CD14-positive monocyte (primary cell): ENCODE measurements around the gene TTC19. TPM values are rescaled to one million over a fixed set of nuclear protein-coding genes. Genes with fewer than 3 reads are reported as not detected.
A peak's percentile ranks its signal among the peaks of the same experiment; 100 is the strongest.

ENCODE experiments used
- DNase-seq, 3 donors: peaks; one replicate each; pipeline ENCODE4 v3.0.0-alpha.2; 2011 to 2022
- H2AFZ ChIP-seq: 2 replicates; pipeline ENCODE4 v1.6.0; 2012; ENCODE audit warnings: mild to moderate bottlenecking, low read depth, low read length, inconsistent platforms; ENCODE audit not compliant: insufficient read depth, poor library complexity, severe bottlenecking
- H3K27ac ChIP-seq, 2 donors: 1 replicate in 1 of 2; 2 replicates in 1 of 2; pipeline ENCODE4 v1.5.1; 2012 to 2013; ENCODE audit warnings: low read length in 2 of 2, control low read depth in 1 of 2, inconsistent platforms in 1 of 2, low read depth in 1 of 2, mild to moderate bottlenecking in 1 of 2
- H3K27me3 ChIP-seq, 2 donors: one replicate each; pipeline versions ENCODE4 v1.6.0 to v1.6.1; 2011 to 2013; ENCODE audit warnings: low read length in 2 of 2; ENCODE audit not compliant: control insufficient read depth in 2 of 2, insufficient read depth in 2 of 2
- H3K36me3 ChIP-seq, 2 donors: replicated peaks in 1 of 2; 1 replicate in 1 of 2; 2 replicates in 1 of 2; pipeline versions ENCODE4 v1.5.1 to v1.6.1; 2012 to 2013; ENCODE audit warnings: low read length in 2 of 2, control low read depth in 1 of 2, inconsistent platforms in 1 of 2, mild to moderate bottlenecking in 1 of 2; ENCODE audit not compliant: insufficient read depth in 2 of 2, control insufficient read depth in 1 of 2
- H3K4me1 ChIP-seq, 2 donors: 1 replicate in 1 of 2; 2 replicates in 1 of 2; pipeline versions ENCODE4 v1.5.1 to v1.6.1; 2012 to 2013; ENCODE audit warnings: low read length in 2 of 2, control low read depth in 1 of 2, inconsistent platforms in 1 of 2, mild to moderate bottlenecking in 1 of 2, moderate library complexity in 1 of 2; ENCODE audit not compliant: insufficient read depth in 2 of 2, control insufficient read depth in 1 of 2
- H3K4me2 ChIP-seq: replicated peaks from 2 replicates; pipeline ENCODE3; 2012; ENCODE audit warnings: low read length, moderate library complexity, mild to moderate bottlenecking; ENCODE audit not compliant: poor library complexity, severe bottlenecking; ENCODE audit errors: extremely low read depth
- H3K4me3 ChIP-seq, 3 experiments: fragments of 200-600 bp in 1 of 3; sonication (generic) in 1 of 3; replicated peaks in 1 of 3; 1 replicate in 2 of 3; 2 replicates in 1 of 3; pipeline ENCODE4 v1.5.1; 2011 to 2013; ENCODE audit warnings: low read length in 3 of 3, mild to moderate bottlenecking in 3 of 3, control low read depth in 2 of 3, low read depth in 2 of 3, inconsistent platforms in 1 of 3, moderate library complexity in 1 of 3
- H3K79me2 ChIP-seq: 2 replicates; pipeline ENCODE4 v1.6.0; 2012; ENCODE audit warnings: mild to moderate bottlenecking, control low read depth, inconsistent platforms, low read length, moderate library complexity; ENCODE audit not compliant: insufficient read depth
- H3K9ac ChIP-seq: 2 replicates; pipeline ENCODE4 v1.6.0; 2017; ENCODE audit warnings: low read length, mild to moderate bottlenecking; ENCODE audit not compliant: insufficient read depth, poor library complexity, severe bottlenecking
- H3K9me3 ChIP-seq, 2 donors: replicated peaks in 1 of 2; 1 replicate in 1 of 2; 2 replicates in 1 of 2; pipeline versions ENCODE4 v1.5.1 to v1.6.1; 2012 to 2013; ENCODE audit warnings: low read length in 2 of 2, control low read depth in 1 of 2; ENCODE audit not compliant: control insufficient read depth in 1 of 2, insufficient read depth in 1 of 2
- H4K20me1 ChIP-seq: 2 replicates; pipeline ENCODE4 v1.6.0; 2012; ENCODE audit warnings: mild to moderate bottlenecking, low read length, control low read depth, moderate library complexity; ENCODE audit not compliant: insufficient read depth
- H3K27ac Mint-ChIP-seq, 7 donors: one replicate each; pipeline ENCODE4 v1.8.0; 2020; ENCODE audit warnings: mild to moderate bottlenecking in 7 of 7, mixed read lengths in 7 of 7, moderate library complexity in 6 of 7, inconsistent platforms in 2 of 7
- H3K27me3 Mint-ChIP-seq, 3 donors: one replicate each; pipeline ENCODE4 v1.8.0; 2021 to 2022; ENCODE audit warnings: low read depth in 3 of 3, mild to moderate bottlenecking in 3 of 3, mixed read lengths in 3 of 3, moderate library complexity in 3 of 3, inconsistent platforms in 1 of 3
- H3K36me3 Mint-ChIP-seq, 2 donors: one replicate each; pipeline ENCODE4 v1.8.0; 2020; ENCODE audit warnings: mixed read lengths in 2 of 2, inconsistent platforms in 1 of 2, mild to moderate bottlenecking in 1 of 2
- H3K4me1 Mint-ChIP-seq: one replicate; pipeline ENCODE4 v1.8.0; 2020; ENCODE audit warnings: mild to moderate bottlenecking, mixed read lengths
- H3K4me3 Mint-ChIP-seq, 2 donors: one replicate each; pipeline ENCODE4 v1.8.0; 2020; ENCODE audit warnings: mild to moderate bottlenecking in 2 of 2, mixed read lengths in 2 of 2, moderate library complexity in 1 of 2
- H3K9me3 Mint-ChIP-seq, 7 donors: one replicate each; pipeline ENCODE4 v1.8.0; 2020 to 2022; ENCODE audit warnings: mixed read lengths in 7 of 7, mild to moderate bottlenecking in 6 of 7, moderate library complexity in 6 of 7, inconsistent platforms in 2 of 7
- WGBS: methylation state at CpG from one replicate; pipeline ENCODE4 v1.1.5; 2013; ENCODE audit warnings: missing lambda C conversion rate; ENCODE audit not compliant: insufficient coverage; 5-methylcytosine and 5-hydroxymethylcytosine counted together
- intact Hi-C, 2 donors: fragments of 100-400 bp; cut with micrococcal nuclease; formaldehyde crosslinking; loops; one replicate each; pipeline versions ENCODE4 v1.15.0 to v1.15.1; 2023
- polyA plus RNA-seq, 3 donors: library from polyadenylated mRNA; depleted of rRNA in 1 of 3; unstranded in 2 of 3; stranded (reverse) in 1 of 3; fragments of 300-500 nt in 2 of 3; fragments of >200 nt in 1 of 3; fragmentation: Illumina TruSeq in 2 of 3; gene quantifications; 1 replicate in 2 of 3; 2 replicates in 1 of 3; pipeline ENCODE4 v1.2.3, GENCODE V29; 2012 to 2021
- TF ChIP-seq, protein P1 (sequence below): fragments of 200-600 bp; IDR thresholded peaks from one replicate; pipeline ENCODE4 v1.8.0; 2022; ENCODE audit warnings: antibody characterized with exemption, mild to moderate bottlenecking

Gene TTC19
- polyA plus RNA-seq, 3 donors, result 7.6 to 22.2 (median 20.6) TPM

DNA sequence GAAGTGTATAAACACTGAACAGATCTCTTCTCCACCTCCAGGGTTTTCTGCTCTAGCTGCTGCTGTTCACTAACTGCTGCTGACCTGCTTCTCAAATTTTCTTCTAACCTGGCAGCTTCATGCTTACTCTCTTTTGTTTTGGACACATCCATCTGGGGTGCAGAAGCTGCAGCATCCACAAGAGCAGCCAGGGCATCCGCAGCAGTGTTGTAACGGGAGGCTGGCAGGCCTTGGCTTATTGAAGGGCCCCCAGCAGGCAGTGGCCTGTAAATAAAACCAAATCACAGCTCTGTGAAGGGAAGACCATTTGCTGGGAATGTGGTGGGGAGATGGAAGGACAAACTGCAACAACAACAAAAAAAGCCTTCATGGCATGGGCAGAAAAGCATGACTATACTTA is 62.0 kb downstream of the TTC19 start:
- Histone ChIP-seq H2AFZ (no peak overlapping the region), H3K36me3 (peaks cover 96 to 99% of the 10 kb centered on the region in 2 donors), H3K9me3 (no peaks in the 10 kb centered on the region), H3K79me2 (no peaks in the 10 kb centered on the region), H3K9ac (no peak overlapping the region), H3K4me3 (no peak overlapping the region), H3K27me3 (no peaks in the 10 kb centered on the region), H3K4me1 (no peaks in the 10 kb centered on the region), H3K27ac (no peak overlapping the region), H3K4me2 (no peak overlapping the region), H4K20me1 (no peaks in the 10 kb centered on the region)
- TF ChIP-seq, protein P1, sequence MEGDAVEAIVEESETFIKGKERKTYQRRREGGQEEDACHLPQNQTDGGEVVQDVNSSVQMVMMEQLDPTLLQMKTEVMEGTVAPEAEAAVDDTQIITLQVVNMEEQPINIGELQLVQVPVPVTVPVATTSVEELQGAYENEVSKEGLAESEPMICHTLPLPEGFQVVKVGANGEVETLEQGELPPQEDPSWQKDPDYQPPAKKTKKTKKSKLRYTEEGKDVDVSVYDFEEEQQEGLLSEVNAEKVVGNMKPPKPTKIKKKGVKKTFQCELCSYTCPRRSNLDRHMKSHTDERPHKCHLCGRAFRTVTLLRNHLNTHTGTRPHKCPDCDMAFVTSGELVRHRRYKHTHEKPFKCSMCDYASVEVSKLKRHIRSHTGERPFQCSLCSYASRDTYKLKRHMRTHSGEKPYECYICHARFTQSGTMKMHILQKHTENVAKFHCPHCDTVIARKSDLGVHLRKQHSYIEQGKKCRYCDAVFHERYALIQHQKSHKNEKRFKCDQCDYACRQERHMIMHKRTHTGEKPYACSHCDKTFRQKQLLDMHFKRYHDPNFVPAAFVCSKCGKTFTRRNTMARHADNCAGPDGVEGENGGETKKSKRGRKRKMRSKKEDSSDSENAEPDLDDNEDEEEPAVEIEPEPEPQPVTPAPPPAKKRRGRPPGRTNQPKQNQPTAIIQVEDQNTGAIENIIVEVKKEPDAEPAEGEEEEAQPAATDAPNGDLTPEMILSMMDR, result no peak
- 100% methylated on average over 2 of the region's 2 CpGs for WGBS
- Mint-ChIP-seq H3K27ac (no peak overlapping the region), H3K36me3 (peaks cover 90 to 92% of the 10 kb centered on the region in 2 donors), H3K27me3 (no peaks in the 10 kb centered on the region), H3K4me3 (no peak overlapping the region), H3K9me3 (no peaks in the 10 kb centered on the region), H3K4me1 (no peaks in the 10 kb centered on the region)
- intact Hi-C loops, result loop anchor here in 1 of 2 donors (10.0 kb wide), 1 partner anchor 53 kb away; no protein-coding TSS in a partner anchor
- no peak for DNase-seq

DNA sequence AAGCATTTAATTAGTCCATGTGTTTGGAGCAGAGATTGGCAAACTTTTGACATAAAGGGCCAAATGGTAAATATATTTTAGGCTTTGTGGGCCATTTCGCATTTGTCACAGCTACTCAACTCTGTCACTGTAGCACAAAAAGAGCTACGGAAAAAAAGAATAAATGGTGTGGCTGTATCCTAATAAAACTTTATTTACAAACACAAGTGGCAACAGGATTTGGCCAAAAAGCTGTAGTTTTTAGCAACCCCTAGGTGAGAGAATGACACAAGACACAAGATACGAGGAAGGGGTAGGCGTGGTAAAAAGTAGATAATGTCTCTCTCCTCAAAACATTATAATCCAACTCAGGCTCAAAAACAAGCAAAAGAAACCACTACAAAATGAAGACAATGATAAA is 66.5 kb downstream of the TTC19 start:
- Histone ChIP-seq H3K27ac (no peak overlapping the region), H3K4me2 (no peak overlapping the region), H3K9ac (no peak overlapping the region), H3K9me3 (no peaks in the 10 kb centered on the region), H3K27me3 (no peaks in the 10 kb centered on the region), H3K4me1 (no peaks in the 10 kb centered on the region), H3K36me3 (peaks cover 92 to 100% of the 10 kb centered on the region in 2 donors), H3K4me3 (no peak overlapping the region), H3K79me2 (no peaks in the 10 kb centered on the region), H4K20me1 (no peaks in the 10 kb centered on the region), H2AFZ (no peak overlapping the region)
- TF ChIP-seq, protein P1, result no peak
- H3K27me3 Mint-ChIP-seq, result no peaks in the 10 kb centered on the region
- DNase-seq, result no peak
- no peak overlapping the region for H3K4me3 Mint-ChIP-seq
- H3K9me3 Mint-ChIP-seq, result no peaks in the 10 kb centered on the region
- H3K27ac Mint-ChIP-seq, result peak overlapping the region in 1 of 7 donors; percentile 3
- WGBS, result no CpG with 5 or more reads among the region's 4 CpGs
- intact Hi-C loops, result loop anchor here in 1 of 2 donors (10.0 kb wide), 1 partner anchor 49 kb away; no protein-coding TSS in a partner anchor
- no peaks in the 10 kb centered on the region for H3K4me1 Mint-ChIP-seq
- H3K36me3 Mint-ChIP-seq, result peaks cover 94 to 97% of the 10 kb centered on the region in 2 donors
